ENCODE results near the gene SIDT1.
"Not testable (repeated sequence)": the region's sequence is repeated elsewhere in the genome, so short reads cannot be mapped to it uniquely, and the experiment has no call there.

SIDT1 gene

GRCh38 chr3:113600418-113601182, 68.2 kb downstream of the SIDT1 start:
- no peak for DNase-seq

- no peak for DNase-seq
Measured at GRCh38 chr3:113601240-113601639, 68.9 kb downstream of the SIDT1 start.

GRCh38 chr3:113602256-113602655, 69.9 kb downstream of the SIDT1 start:
- DNase-seq = no peak

GRCh38 chr3:113602836-113603235, 70.5 kb downstream of the SIDT1 start:
- no peak for DNase-seq

- peak in 2 of 5 experiments; percentile 30 to 94 for DNase-seq
Measured at GRCh38 chr3:113606539-113607218, 74.3 kb downstream of the SIDT1 start.

GRCh38 chr3:113607219-113607596, 74.9 kb downstream of the SIDT1 start:
- DNase-seq = no peak

- DNase-seq = no peak
Measured at GRCh38 chr3:113614402-113614801, 82.0 kb downstream of the SIDT1 start.

- DNase-seq = no peak
Measured at GRCh38 chr3:113615976-113616375, 83.6 kb downstream of the SIDT1 start.

GRCh38 chr3:113617726-113618125, 85.4 kb downstream of the SIDT1 start:
- no peak for DNase-seq

- no peak for DNase-seq
Measured at GRCh38 chr3:113620091-113620490, 87.7 kb downstream of the SIDT1 start.

GRCh38 chr3:113623324-113623723, 91.0 kb downstream of the SIDT1 start:
- DNase-seq = no peak

GRCh38 chr3:113623811-113624210, 91.5 kb downstream of the SIDT1 start:
- DNase-seq = no peak

- DNase-seq = no peak
Measured at GRCh38 chr3:113625834-113626233, 93.5 kb downstream of the SIDT1 start.

- DNase-seq = peak in 1 of 5 experiments; percentile 24
Measured at GRCh38 chr3:113626503-113627371, 94.4 kb downstream of the SIDT1 start.

GRCh38 chr3:113628316-113628715, 96.0 kb downstream of the SIDT1 start:
- no peak for DNase-seq

GRCh38 chr3:113628788-113629187, 96.4 kb downstream of the SIDT1 start:
- DNase-seq = no peak

GRCh38 chr3:113629584-113630421, 97.4 kb downstream of the SIDT1 start:
- DNase-seq = no peak

- DNase-seq = no peak
Measured at GRCh38 chr3:113630956-113631542, 98.7 kb downstream of the SIDT1 start.

- DNase-seq = no peak
Measured at GRCh38 chr3:113631573-113631972, 99.2 kb downstream of the SIDT1 start.

- no peak for DNase-seq
Measured at GRCh38 chr3:113634782-113635474, 102.6 kb downstream of the SIDT1 start.

GRCh38 chr3:113636034-113636433, 103.7 kb downstream of the SIDT1 start:
- not testable (repeated sequence) for DNase-seq

All from T-helper 2 cell (primary cell).